ENCODE data around the gene DDX59.

- TF ChIP-seq POLR2A (IDR thresholded peaks at IDR 0.05), result no peak
- TF ChIP-seq CTCF (IDR thresholded peaks at IDR 0.05), result no peak
- TF ChIP-seq POLR2AphosphoS5 (IDR thresholded peaks at IDR 0.05), result no peak
Observed at GRCh38 chr1:200676829-200677228, 7.1 kb upstream of the DDX59 start.
